Measurements from ENCODE around the gene FRG2. TPM values are rescaled to one million over a fixed set of nuclear protein-coding genes. Genes with fewer than 3 reads are reported as not detected.
"Not testable (repeated sequence)": the region's sequence is repeated elsewhere in the genome, so short reads cannot be mapped to it uniquely, and the experiment has no call there.

FRG2 gene
- total RNA-seq, 3 donors from 2014 or later (not counting 1 experiment from before 2014, with no cell fraction given): not detected

GRCh38 chr4:190015538-190016368 is 11.3 kb downstream of the FRG2 start:
- Mint-ChIP-seq H3K36me3 (peaks cover 10% of the 10 kb centered on the region), H3K27me3 (ENCODE audit: low read depth in 2 of 2) (peaks cover 55 to 57% of the 10 kb centered on the region in 2 donors), H3K4me3 (peak overlapping the region; percentile 75), H3K4me1 (peaks cover 5 to 31% of the 10 kb centered on the region in 2 donors), H3K9me3 (no peaks in the 10 kb centered on the region), H3K27ac (peak overlapping the region in 1 of 2 donors; percentile 45)
- no peak overlapping the region for H3K4me3 ChIP-seq (ENCODE audit: low read length)
- peaks cover 8% of the 10 kb centered on the region for H3K4me1 ChIP-seq (ENCODE audit: control insufficient read depth, insufficient read depth, low read length)
- peaks cover 18% of the 10 kb centered on the region for H3K27me3 ChIP-seq (ENCODE audit: control insufficient read depth, insufficient read depth, low read length)
- H3K36me3 ChIP-seq (ENCODE audit: control insufficient read depth, insufficient read depth, low read length): no peaks in the 10 kb centered on the region
- DNase-seq (no peak), ATAC-seq (no peak)
- intact Hi-C loops (cut with micrococcal nuclease): no loop called here
- TF ChIP-seq CTCF (IDR thresholded peaks at IDR 0.05): no peak
- WGBS (ENCODE audit: insufficient coverage): 16% methylated on average over 43 of the region's 43 CpGs
- H3K27ac ChIP-seq (ENCODE audit: low read length): no peak overlapping the region
- no peaks in the 10 kb centered on the region for H3K9me3 ChIP-seq (ENCODE audit: control insufficient read depth, insufficient read depth, low read length)

GRCh38 chr4:190014771-190015537 is 12.1 kb downstream of the FRG2 start:
- DNase-seq: peak in 1 of 2 donors; percentile 25
- H3K4me3 Mint-ChIP-seq: peak overlapping the region; percentile 88
- peak; percentile 76 to 82 (median 80) for ATAC-seq

GRCh38 chr4:189989941-189990340 is 37.1 kb downstream of the FRG2 start:
- ATAC-seq; H3K9me3 Mint-ChIP-seq; H3K27me3 ChIP-seq (ENCODE audit: control insufficient read depth, insufficient read depth, low read length); H3K9me3 ChIP-seq (ENCODE audit: control insufficient read depth, insufficient read depth, low read length); H3K4me3 ChIP-seq (ENCODE audit: low read length); DNase-seq; H3K36me3 ChIP-seq (ENCODE audit: control insufficient read depth, insufficient read depth, low read length); H3K27ac Mint-ChIP-seq; H3K27ac ChIP-seq (ENCODE audit: low read length); intact Hi-C loops (cut with micrococcal nuclease); H3K4me1 ChIP-seq (ENCODE audit: control insufficient read depth, insufficient read depth, low read length); H3K4me1 Mint-ChIP-seq; H3K4me3 Mint-ChIP-seq; H3K36me3 Mint-ChIP-seq: not testable (repeated sequence)
- no CpG with 5 or more reads among the region's 3 CpGs for WGBS (ENCODE audit: insufficient coverage)
- H3K27me3 Mint-ChIP-seq (ENCODE audit: low read depth in 2 of 2): peaks cover 0 to 14% of the 10 kb centered on the region in 2 donors

More at GRCh38 chr4:190014771-190015537, 12.1 kb downstream of the FRG2 start:
- no peak overlapping the region for H3K27ac ChIP-seq (ENCODE audit: low read length)
- no peaks in the 10 kb centered on the region for H3K36me3 ChIP-seq (ENCODE audit: control insufficient read depth, insufficient read depth, low read length)
- no peaks in the 10 kb centered on the region for H3K9me3 ChIP-seq (ENCODE audit: control insufficient read depth, insufficient read depth, low read length)
- TF ChIP-seq CTCF (IDR thresholded peaks at IDR 0.05): no peak
- Mint-ChIP-seq H3K36me3 (peaks cover 10% of the 10 kb centered on the region), H3K27ac (peak overlapping the region in 1 of 2 donors; percentile 45), H3K4me1 (peaks cover 5 to 23% of the 10 kb centered on the region in 2 donors), H3K27me3 (ENCODE audit: low read depth in 2 of 2) (peaks cover 51% of the 10 kb centered on the region in 2 donors), H3K9me3 (no peaks in the 10 kb centered on the region)
- peaks cover 6% of the 10 kb centered on the region for H3K4me1 ChIP-seq (ENCODE audit: control insufficient read depth, insufficient read depth, low read length)
- intact Hi-C loops (cut with micrococcal nuclease): no loop called here
- H3K27me3 ChIP-seq (ENCODE audit: control insufficient read depth, insufficient read depth, low read length): peaks cover 15% of the 10 kb centered on the region
- WGBS (ENCODE audit: insufficient coverage): 7% methylated on average over 76 of the region's 76 CpGs
- no peak overlapping the region for H3K4me3 ChIP-seq (ENCODE audit: low read length)

GRCh38 chr4:189988877-189989431 is 38.1 kb downstream of the FRG2 start:
- ATAC-seq: no peak
- no peak for TF ChIP-seq CTCF (IDR thresholded peaks at IDR 0.05)
- Mint-ChIP-seq H3K9me3 (no peaks in the 10 kb centered on the region), H3K27me3 (ENCODE audit: low read depth in 2 of 2) (peaks cover 0 to 14% of the 10 kb centered on the region in 2 donors), H3K36me3 (no peaks in the 10 kb centered on the region), H3K27ac (no peak overlapping the region), H3K4me3 (no peak overlapping the region), H3K4me1 (no peaks in the 10 kb centered on the region)
- no peaks in the 10 kb centered on the region for H3K27me3 ChIP-seq (ENCODE audit: control insufficient read depth, insufficient read depth, low read length)
- no peaks in the 10 kb centered on the region for H3K9me3 ChIP-seq (ENCODE audit: control insufficient read depth, insufficient read depth, low read length)
- no peaks in the 10 kb centered on the region for H3K4me1 ChIP-seq (ENCODE audit: control insufficient read depth, insufficient read depth, low read length)
- intact Hi-C loops (cut with micrococcal nuclease): no loop called here
- 34% methylated on average over 3 of the region's 3 CpGs for WGBS (ENCODE audit: insufficient coverage)
- no peak overlapping the region for H3K27ac ChIP-seq (ENCODE audit: low read length)
- DNase-seq: no peak
- no peaks in the 10 kb centered on the region for H3K36me3 ChIP-seq (ENCODE audit: control insufficient read depth, insufficient read depth, low read length)
- H3K4me3 ChIP-seq (ENCODE audit: low read length): no peak overlapping the region

DNA sequence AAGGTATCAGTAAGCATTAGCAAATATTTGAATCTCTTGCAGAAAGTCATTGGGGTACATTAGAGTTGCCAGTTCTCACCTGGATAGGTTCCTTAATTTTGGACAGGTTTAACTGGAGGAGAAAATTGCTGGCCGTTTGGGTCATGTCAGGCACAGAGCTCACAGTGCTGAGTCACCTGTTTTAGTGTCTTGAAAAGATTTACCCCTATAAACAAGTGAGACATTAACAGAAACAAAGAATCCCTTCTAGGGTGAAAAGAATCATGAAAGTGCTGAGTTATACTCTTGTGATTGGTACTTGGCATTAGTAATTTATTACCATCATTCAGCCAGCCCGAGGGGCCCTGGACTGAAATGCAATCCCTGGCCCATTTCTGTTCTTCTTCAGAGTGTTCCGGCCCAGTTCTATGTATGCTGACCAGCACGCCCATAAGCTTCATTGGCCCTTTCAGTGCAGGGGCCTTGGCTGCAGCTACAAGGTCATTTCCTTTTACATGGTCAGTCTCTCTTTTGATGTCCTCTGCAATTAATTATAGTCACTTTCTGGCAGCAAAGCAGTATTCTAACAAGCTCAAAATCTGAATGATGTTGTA is 41.3 kb downstream of the FRG2 start:
- H3K4me1 ChIP-seq (ENCODE audit: control insufficient read depth, insufficient read depth, low read length); H3K4me3 ChIP-seq (ENCODE audit: low read length); DNase-seq; ATAC-seq; intact Hi-C loops (cut with micrococcal nuclease); H3K27ac ChIP-seq (ENCODE audit: low read length); H3K27me3 Mint-ChIP-seq (ENCODE audit: low read depth in 2 of 2); H3K27me3 ChIP-seq (ENCODE audit: control insufficient read depth, insufficient read depth, low read length); H3K36me3 Mint-ChIP-seq; H3K27ac Mint-ChIP-seq; H3K4me1 Mint-ChIP-seq; H3K36me3 ChIP-seq (ENCODE audit: control insufficient read depth, insufficient read depth, low read length); H3K9me3 Mint-ChIP-seq; H3K9me3 ChIP-seq (ENCODE audit: control insufficient read depth, insufficient read depth, low read length); H3K4me3 Mint-ChIP-seq: not testable (repeated sequence)
- 80% methylated on average over 3 of the region's 4 CpGs for WGBS (ENCODE audit: insufficient coverage)

All from natural killer cell (primary cell).